GM19351 (cell line): Measurements from ENCODE around the gene MMP3.

ENCODE experiments used
- ATAC-seq: cut with Tn5 transposase; IDR thresholded peaks from one replicate; pipeline ENCODE4 v1.9.1; 2021; ENCODE audit warnings: mild to moderate bottlenecking, moderate library complexity; ENCODE audit not compliant: unreplicated experiment

MMP3 gene

GRCh38 chr11:102832612-102833011 is 10.8 kb downstream of the MMP3 start:
- no peak for ATAC-seq

GRCh38 chr11:102831489-102832440 is 11.6 kb downstream of the MMP3 start:
- ATAC-seq, result no peak

- no peak for ATAC-seq
Measured at GRCh38 chr11:102831128-102831488, 12.3 kb downstream of the MMP3 start.

GRCh38 chr11:102830001-102830727 is 13.2 kb downstream of the MMP3 start:
- no peak for ATAC-seq

GRCh38 chr11:102829316-102830000 is 14.0 kb downstream of the MMP3 start:
- ATAC-seq, result no peak

GRCh38 chr11:102824556-102824955 is 18.9 kb downstream of the MMP3 start:
- ATAC-seq, result no peak

GRCh38 chr11:102819491-102819890 is 23.9 kb downstream of the MMP3 start:
- ATAC-seq, result no peak

GRCh38 chr11:102813484-102813883 is 29.9 kb downstream of the MMP3 start:
- no peak for ATAC-seq

GRCh38 chr11:102812188-102812587 is 31.2 kb downstream of the MMP3 start:
- ATAC-seq, result no peak

- no peak for ATAC-seq
Measured at GRCh38 chr11:102810950-102811660, 32.3 kb downstream of the MMP3 start.

GRCh38 chr11:102809971-102810370 is 33.4 kb downstream of the MMP3 start:
- no peak for ATAC-seq

- no peak for ATAC-seq
Measured at GRCh38 chr11:102807921-102808320, 35.5 kb downstream of the MMP3 start.

- ATAC-seq, result no peak
Measured at GRCh38 chr11:102806296-102806695, 37.1 kb downstream of the MMP3 start.

- ATAC-seq, result no peak
Measured at GRCh38 chr11:102802341-102802740, 41.1 kb downstream of the MMP3 start.

GRCh38 chr11:102800767-102801166 is 42.6 kb downstream of the MMP3 start:
- no peak for ATAC-seq

- ATAC-seq, result no peak
Measured at GRCh38 chr11:102799681-102800340, 43.6 kb downstream of the MMP3 start.

- no peak for ATAC-seq
Measured at GRCh38 chr11:102798012-102798746, 45.2 kb downstream of the MMP3 start, which contains the start of gene MMP1. Gene MMP1, minus strand, starts transcription at chr11:102798160. Its CDS starts 68 bp downstream, at chr11:102798092.

- ATAC-seq, result peak; percentile 99
Measured at GRCh38 chr11:102794382-102794781, 49.0 kb downstream of the MMP3 start.

GRCh38 chr11:102793677-102794290 is 49.6 kb downstream of the MMP3 start:
- no peak for ATAC-seq
